DMS153 treated with DMSO at 0.1 percent for 48 hours (cell line): ENCODE measurements around the gene EPHB1.
"Not testable (repeated sequence)": the region's sequence is repeated elsewhere in the genome, so short reads cannot be mapped to it uniquely, and the experiment has no call there.

Experiments used
- DNase-seq: peaks from one replicate; lab custom pipeline; 2025; ENCODE audit not compliant: unreplicated experiment; lab: John Stamatoyannopoulos, UW

EPHB1 gene

GRCh38 chr3:135107043-135107442, 312.0 kb downstream of the EPHB1 start:
- DNase-seq = no peak

- no peak for DNase-seq
Measured at GRCh38 chr3:135109681-135110080, 314.6 kb downstream of the EPHB1 start.

DNA sequence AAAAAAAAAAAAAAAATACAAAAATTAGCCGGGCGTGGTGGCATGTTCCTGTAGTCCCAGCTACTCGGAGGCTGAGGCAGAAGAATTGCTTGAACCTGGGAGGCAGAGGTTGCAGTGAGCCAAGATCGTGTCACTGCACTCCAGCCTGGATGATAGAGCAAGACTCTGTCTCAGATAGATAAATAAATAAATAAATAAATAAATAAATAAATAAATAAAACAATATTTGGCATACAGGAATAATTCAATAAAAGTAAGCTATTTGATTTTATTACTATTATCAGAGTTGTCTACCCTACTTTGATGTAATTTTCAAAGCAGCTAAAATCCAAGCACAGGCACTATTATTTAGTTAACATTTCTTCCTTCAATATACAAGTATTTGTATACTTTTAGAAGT, 319.5 kb downstream of the EPHB1 start:
- DNase-seq = not testable (repeated sequence)

- no peak for DNase-seq
Measured at GRCh38 chr3:135117977-135118376, 322.9 kb downstream of the EPHB1 start.

GRCh38 chr3:135118792-135119191, 323.7 kb downstream of the EPHB1 start:
- no peak for DNase-seq

GRCh38 chr3:135125171-135125801, 330.2 kb downstream of the EPHB1 start:
- no peak for DNase-seq

- DNase-seq = no peak
Measured at GRCh38 chr3:135127946-135128470, 332.9 kb downstream of the EPHB1 start.

DNA sequence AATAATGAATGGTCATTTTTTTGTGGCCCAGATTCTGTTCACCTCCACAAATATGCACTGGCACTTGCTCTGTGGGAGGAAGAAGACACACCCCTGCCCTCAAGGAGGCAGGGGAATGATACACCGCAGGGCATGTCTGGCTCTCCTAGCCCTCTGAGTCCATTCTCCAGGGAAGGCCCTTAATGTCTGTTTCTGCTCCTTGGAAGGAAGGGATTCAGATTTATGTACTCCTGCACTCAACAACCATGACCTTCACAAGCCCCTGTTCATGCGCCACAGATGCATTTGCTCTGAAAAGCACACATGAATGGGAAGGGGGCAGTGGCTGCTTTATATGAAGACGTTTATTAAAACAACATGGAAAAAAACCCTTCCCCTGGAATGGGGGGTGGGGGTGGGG, 333.8 kb downstream of the EPHB1 start:
- no peak for DNase-seq

GRCh38 chr3:135131290-135131689, 336.2 kb downstream of the EPHB1 start:
- DNase-seq = no peak

DNA sequence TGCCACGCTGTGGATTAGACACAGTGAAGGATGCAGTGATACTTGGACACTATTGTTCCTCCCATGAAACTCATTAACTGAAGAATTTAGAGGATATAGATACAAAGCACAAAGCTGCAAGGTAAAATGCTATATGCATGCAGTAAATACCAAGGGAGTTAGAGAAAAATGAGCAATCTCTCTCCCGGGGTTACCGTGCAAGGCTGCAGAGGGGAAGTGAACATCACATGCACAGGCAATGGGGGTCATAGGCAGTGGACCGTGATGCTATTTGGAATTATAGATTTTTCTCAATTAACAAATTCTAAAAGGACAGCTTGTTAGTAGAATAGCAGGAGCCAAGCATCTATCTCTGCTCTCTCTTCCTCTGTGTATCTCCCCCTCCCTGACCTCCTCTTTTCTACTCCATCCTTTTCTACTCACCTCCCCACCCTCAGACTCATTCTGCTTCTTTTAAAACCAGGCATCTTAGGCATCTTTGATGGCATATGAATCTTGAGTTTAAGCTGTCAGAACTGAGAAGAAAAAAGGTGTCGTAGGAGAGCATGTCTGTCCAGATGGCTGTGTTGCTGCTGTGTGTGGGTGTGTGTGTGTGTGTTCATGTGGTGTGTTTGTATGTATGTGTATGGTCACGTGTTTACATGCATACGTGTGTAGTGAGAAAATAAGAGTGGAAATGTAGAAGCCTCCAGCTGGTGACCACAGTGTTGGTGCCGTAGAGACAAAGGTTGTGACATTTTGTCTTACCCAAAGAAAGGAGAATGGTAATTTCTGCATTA, 339.0 kb downstream of the EPHB1 start:
- no peak for DNase-seq

- DNase-seq = no peak
Measured at GRCh38 chr3:135134684-135135075, 339.6 kb downstream of the EPHB1 start.

DNA sequence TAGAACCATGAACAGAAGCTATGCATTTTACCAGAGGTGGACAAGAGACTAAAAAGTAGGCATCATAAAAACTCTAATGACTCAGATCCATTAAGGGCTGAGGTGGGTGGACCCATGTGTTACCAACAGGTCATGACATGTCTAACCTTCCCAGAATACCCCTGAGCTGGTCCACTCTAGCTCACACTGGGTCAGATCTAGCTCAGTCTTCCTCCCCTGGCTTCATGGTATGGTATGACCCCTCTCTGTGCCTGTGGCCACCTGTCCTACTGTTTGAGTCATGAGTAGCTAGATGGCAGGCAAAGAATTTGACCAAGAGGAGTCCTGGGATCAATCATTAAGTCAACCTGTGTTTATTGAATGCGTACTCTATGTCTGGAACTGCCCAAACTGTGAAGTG, 340.4 kb downstream of the EPHB1 start:
- no peak for DNase-seq

DNA sequence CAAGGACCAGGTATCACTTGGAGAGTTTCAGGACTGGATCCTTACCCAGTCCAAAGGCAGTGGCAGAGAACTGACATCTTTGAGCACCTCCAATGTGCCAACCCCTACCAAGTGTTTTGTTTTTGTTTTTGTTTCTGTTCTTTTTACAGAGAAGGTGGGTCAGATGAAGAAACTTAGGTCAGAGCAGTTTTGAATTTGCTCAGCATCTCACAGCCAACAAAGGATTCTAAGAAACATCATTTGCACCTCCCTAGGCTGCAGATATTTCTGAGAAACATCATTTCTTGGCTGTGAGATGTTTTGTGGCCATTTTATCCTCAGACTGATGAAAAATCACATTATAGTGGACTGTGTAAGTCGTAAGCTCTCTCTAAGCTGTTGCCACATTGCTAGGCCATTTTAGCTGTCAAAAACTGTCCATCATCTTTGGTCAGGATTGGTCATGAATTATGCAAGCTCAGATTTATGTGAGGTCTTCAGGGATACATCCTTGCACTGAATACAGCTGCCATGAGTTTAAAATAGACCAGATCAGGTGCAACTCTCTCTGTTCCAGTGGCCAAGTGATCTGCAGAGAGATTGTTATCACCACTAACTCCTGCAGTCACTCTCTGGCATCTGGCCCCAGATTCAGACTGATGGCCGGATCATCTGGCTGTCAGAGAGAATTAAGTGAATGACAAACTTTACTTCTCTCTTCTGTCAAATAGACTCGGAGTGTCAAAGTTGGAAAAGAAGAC, 341.5 kb downstream of the EPHB1 start:
- no peak for DNase-seq

DNA sequence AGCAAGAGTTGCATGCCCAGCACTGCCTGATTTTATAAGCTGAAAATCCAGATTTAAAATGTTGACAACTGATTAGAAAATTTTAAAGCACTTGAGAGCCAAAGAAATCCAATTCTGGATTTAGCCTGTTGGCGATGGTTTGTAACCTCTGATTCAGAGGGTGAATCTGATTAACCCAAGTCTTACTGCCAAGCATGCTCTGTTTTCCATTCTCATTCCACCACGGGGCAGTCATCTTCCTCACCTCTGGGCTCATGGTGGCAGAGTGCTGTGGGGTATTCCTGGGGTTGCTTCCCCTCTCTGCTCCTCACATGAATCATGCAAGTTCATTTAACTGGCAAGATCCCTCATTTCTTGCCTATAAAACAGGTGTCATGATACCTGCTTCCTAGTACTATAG, 342.2 kb downstream of the EPHB1 start:
- DNase-seq = no peak

DNA sequence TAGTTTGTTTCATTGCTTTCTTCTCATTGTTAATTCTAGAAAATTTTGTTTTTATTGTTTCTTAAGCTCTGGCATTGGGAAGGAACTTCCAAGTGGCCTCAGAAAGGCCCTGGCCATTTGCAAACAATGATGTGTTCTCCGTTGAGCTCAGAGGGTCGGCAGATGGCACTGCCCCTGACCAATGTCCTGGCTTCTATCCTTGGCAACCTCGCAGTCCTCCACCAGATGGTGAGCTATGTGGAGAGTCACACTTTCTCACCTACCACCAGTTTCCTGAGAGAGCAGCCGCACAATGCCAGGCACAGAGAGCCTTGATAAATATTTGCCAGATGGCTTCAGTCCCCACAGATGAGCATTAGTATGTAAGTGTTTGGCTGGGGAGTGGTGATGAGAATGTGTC, 343.7 kb downstream of the EPHB1 start:
- no peak for DNase-seq

DNA sequence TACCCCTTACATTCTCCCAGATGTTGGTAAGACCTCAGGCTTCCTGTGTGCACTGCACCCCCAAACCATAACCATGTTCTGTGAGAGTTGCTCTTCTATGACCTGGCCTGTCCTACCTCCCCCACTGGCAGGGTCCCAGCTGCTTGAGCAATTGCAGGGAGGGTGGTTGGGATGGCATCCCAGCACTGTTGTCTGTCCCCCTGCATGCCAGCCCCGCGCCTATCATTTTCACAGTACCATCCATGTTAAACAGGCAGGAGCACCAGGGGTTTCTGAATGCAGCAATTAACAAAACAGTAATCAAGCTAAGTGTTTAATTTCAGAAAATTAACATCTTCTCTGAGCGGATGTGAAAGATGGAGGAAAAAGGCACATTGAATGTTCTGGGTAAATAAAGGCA, 345.5 kb downstream of the EPHB1 start:
- DNase-seq = no peak

DNA sequence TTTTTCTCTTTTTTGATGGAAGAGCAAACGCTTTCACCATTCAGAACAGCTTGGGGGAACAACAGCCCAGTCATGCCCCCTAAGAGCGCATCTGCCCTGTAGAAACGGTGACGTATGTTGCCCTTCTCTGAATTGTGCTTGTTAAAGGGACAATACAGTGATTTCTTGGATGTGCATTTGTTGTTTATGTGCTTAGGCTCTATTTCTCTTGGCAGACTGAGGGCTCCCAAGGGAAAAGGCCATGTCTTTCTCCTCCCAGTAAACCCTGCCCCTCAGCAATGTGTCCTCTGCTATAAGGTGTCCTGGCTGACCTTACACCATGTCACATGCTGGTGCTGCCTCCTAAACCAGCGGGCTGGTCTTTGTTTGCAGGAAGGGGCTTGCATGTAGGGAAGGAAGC, 346.1 kb downstream of the EPHB1 start:
- DNase-seq = no peak

- no peak for DNase-seq
Measured at GRCh38 chr3:135141672-135142071, 346.6 kb downstream of the EPHB1 start.

GRCh38 chr3:135142530-135142929, 347.5 kb downstream of the EPHB1 start:
- DNase-seq = no peak

GRCh38 chr3:135143474-135143873, 348.4 kb downstream of the EPHB1 start:
- DNase-seq = no peak

- DNase-seq = no peak
Measured at GRCh38 chr3:135145581-135145980, 350.5 kb downstream of the EPHB1 start.

DNA sequence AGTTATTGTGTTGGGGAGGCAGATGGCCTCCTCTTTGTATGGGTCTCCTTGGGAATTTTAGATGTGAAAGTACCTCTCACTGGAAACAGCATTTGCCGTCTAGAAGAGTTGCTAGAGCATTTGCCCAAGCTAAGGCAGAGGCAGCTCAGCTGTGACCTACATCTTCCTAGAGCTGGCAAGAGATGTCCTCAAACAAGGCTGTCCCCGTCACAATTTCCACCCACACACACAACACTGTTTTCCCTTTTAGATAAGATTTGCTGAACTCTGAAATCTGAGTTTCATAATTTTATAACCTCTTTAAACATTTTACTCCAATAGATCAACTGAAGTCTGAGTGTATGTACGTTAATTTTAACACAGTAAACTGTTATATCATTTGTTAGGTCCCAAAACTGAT, 352.6 kb downstream of the EPHB1 start:
- no peak for DNase-seq
